Measurements from ENCODE around the gene HK2.

Gene HK2

GRCh38 chr2:74939919-74940812 lies 106.2 kb downstream of the HK2 start:
- H3K27me3 ChIP-seq (ENCODE audit: insufficient read depth, low read depth, severe bottlenecking) = no peaks in the 10 kb centered on the region
- H3K36me3 ChIP-seq = no peaks in the 10 kb centered on the region
- TF ChIP-seq CTCF (IDR thresholded peaks at IDR 0.05; ENCODE audit: low read depth, low read length) = no peak
- H3K9me3 ChIP-seq (ENCODE audit: severe bottlenecking) = no peaks in the 10 kb centered on the region
- no peak overlapping the region for H3K27ac ChIP-seq
- DNase-seq = no peak
- H3K4me3 ChIP-seq (ENCODE audit: low read depth, low read length) = no peak overlapping the region

GRCh38 chr2:74941284-74941683 lies 107.4 kb downstream of the HK2 start:
- Histone ChIP-seq H3K36me3 (no peaks in the 10 kb centered on the region), H3K4me3 (ENCODE audit: low read depth, low read length) (no peak overlapping the region), H3K27ac (no peak overlapping the region), H3K9me3 (ENCODE audit: severe bottlenecking) (no peaks in the 10 kb centered on the region), H3K27me3 (ENCODE audit: insufficient read depth, low read depth, severe bottlenecking) (no peaks in the 10 kb centered on the region)
- no peak for TF ChIP-seq CTCF (IDR thresholded peaks at IDR 0.05; ENCODE audit: low read depth, low read length)
- DNase-seq = no peak

GRCh38 chr2:74942263-74942662 lies 108.3 kb downstream of the HK2 start:
- H3K27me3 ChIP-seq (ENCODE audit: insufficient read depth, low read depth, severe bottlenecking) = no peaks in the 10 kb centered on the region
- no peaks in the 10 kb centered on the region for H3K36me3 ChIP-seq
- no peak overlapping the region for H3K4me3 ChIP-seq (ENCODE audit: low read depth, low read length)
- no peak for TF ChIP-seq CTCF (IDR thresholded peaks at IDR 0.05; ENCODE audit: low read depth, low read length)
- no peaks in the 10 kb centered on the region for H3K9me3 ChIP-seq (ENCODE audit: severe bottlenecking)
- no peak overlapping the region for H3K27ac ChIP-seq
- no peak for DNase-seq

Measured in WERI-Rb-1 (cell line).